22Rv1 (cell line): ENCODE data around the gene PLXNB1.
"Not testable (repeated sequence)": the region's sequence is repeated elsewhere in the genome, so short reads cannot be mapped to it uniquely, and the experiment has no call there.

Experiments
- H3K27ac ChIP-seq: fragments of 450-650 bp; 2 replicates; pipeline ENCODE4 v1.5.1; 2017
- ZFX ChIP-seq: fragments of 450-650 bp; IDR thresholded peaks from 2 replicates; pipeline ENCODE4 v1.6.1; 2017; ENCODE audit warnings: antibody characterized with exemption, borderline replicate concordance
- TF ChIP-seq, protein P1 (sequence below): fragments of 450-650 bp; IDR thresholded peaks from 2 replicates; pipeline ENCODE4 v1.5.1; 2017; ENCODE audit warnings: mild to moderate bottlenecking

The PLXNB1 gene

DNA sequence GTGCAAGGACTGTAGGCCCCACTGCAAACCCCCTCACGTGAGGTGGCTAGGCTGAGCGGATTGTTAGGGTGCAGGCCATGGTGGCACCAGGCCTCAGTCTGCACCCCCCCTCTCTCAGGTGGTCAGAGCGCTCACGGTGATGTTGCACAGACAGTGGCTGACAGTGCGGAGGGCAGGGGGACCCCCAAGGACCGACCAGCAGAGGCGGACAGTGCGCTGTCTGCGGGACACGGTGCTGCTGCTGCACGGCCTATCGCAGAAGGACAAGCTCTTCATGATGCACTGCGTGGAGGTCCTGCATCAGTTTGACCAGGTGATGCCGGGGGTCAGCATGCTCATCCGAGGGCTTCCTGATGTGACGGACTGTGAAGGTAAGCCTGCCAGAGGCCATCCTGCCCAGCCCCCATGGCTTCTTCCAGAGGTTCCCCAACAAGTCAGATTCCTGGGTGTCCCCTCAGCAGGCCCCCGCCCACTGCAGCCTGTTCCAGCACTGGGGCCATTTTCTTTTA lies 34.9 kb upstream of the PLXNB1 start:
- no peak for TF ChIP-seq ZFX
- TF ChIP-seq, protein P1, sequence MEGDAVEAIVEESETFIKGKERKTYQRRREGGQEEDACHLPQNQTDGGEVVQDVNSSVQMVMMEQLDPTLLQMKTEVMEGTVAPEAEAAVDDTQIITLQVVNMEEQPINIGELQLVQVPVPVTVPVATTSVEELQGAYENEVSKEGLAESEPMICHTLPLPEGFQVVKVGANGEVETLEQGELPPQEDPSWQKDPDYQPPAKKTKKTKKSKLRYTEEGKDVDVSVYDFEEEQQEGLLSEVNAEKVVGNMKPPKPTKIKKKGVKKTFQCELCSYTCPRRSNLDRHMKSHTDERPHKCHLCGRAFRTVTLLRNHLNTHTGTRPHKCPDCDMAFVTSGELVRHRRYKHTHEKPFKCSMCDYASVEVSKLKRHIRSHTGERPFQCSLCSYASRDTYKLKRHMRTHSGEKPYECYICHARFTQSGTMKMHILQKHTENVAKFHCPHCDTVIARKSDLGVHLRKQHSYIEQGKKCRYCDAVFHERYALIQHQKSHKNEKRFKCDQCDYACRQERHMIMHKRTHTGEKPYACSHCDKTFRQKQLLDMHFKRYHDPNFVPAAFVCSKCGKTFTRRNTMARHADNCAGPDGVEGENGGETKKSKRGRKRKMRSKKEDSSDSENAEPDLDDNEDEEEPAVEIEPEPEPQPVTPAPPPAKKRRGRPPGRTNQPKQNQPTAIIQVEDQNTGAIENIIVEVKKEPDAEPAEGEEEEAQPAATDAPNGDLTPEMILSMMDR = no peak
- H3K27ac ChIP-seq = peak overlapping the region; percentile 99

DNA sequence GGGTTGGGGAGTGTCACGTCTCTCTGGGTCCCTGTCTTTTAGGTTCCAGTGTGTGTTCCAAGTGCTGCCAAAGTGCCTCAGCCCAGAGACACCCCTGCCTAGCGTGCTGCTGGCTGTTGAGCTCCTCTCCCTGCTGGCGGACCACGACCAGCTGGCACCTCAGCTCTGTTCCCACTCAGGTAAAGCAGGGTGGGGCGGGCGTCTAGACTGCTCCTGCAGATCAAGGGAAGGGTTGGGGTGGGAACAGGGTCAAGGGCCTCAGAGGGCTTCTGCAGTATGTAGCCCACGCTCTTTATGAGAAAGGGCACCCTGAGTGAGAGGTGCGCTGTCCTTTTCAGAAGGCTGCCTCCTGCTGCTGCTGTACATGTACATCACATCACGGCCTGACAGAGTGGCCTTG lies 33.8 kb upstream of the PLXNB1 start:
- H3K27ac ChIP-seq = peak overlapping the region; percentile 99
- no peak for TF ChIP-seq ZFX
- TF ChIP-seq, protein P1 = no peak

DNA sequence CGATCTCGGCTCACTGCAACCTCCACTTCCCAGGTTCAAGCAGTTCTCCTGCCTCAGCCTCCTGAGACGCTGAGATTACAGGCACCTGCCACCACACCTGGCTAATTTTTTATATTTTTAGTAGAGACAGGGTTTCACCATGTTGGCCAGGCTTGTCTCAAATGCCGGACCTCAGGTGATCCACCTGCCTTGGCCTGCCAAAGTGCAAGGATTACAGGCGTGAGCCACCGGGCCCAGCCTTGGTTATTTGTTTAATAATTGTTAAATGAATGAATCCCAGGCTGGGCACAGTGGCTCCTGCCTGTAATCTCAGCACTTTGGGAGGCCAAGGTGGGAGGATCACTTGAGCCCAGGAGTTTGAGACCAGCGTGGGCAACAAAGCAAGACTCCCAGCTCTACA lies 31.9 kb upstream of the PLXNB1 start:
- H3K27ac ChIP-seq = not testable (repeated sequence)

DNA sequence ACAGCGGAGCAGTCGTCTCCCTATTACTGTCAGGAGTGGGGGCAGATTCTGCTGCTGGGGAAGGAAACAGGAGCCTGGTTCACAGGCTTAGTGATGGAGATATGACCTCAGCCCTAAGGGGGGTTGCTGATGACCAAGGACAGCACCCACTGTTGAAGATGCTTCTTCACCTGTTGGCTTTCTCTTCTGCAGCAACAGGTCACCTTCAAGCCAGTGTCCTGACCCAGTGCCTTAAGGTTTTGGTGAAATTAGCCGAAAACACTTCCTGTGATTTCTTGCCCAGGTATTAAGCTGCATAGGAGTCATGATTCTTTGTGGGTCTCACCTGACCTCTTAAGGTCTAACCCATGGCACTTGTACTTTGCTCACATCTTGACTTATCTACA lies 30.6 kb upstream of the PLXNB1 start:
- TF ChIP-seq, protein P1 = no peak
- TF ChIP-seq ZFX = no peak
- no peak overlapping the region for H3K27ac ChIP-seq

DNA sequence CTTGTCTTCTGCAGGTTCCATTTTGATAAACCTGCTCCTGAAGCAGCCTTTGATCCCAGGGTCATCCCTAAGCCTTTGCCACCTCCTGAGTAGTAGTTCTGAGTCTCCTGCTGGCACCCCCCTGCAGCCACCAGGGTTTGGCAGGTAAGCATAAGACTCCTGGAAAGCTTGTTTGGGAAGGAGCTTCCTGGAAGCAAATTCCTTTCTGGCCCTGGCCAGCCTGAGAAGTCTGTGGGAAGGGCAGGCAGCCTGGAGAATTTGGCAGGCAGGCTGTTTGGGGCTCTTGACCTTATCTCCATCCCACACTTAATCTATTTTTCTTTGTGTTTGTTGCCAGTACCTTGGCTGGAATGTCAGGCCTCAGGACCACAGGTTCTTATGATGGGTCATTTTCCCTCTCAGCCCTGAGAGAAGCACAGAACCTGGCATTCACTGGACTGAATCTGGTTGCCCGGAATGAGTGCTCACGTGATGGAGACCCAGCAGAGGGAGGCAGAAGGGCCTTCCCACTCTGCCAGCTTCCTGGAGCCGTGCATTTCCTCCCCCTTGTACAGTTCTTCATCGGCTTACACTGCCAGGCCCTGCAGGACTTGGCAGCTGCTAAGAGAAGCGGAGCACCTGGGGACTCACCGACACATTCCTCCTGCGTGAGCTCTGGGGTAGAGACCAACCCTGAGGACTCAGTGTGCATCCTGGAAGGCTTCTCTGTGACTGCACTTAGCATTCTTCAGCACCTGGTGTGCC lies 30.1 kb upstream of the PLXNB1 start:
- H3K27ac ChIP-seq = no peak overlapping the region
- TF ChIP-seq, protein P1 = no peak
- no peak for TF ChIP-seq ZFX

DNA sequence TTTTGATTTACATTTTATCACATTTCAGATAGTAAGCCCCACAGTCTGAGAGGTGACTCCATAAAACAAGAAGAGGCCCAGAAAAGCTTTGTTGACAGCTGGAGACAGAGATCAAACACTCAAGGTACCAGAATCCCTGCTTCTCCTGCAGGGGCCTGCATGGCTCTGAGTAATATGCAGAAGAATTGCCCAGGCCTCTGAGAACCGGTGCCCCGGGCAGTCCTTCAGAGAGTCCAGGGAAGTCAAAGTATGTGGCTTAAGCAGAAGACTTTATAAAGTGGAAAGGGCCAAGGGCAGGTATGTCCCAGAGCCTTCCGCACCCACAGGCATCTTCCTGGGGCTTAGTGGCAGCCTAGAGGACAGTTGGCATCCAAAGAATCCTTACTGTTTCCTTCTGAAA lies 29.4 kb upstream of the PLXNB1 start:
- TF ChIP-seq, protein P1 = no peak
- TF ChIP-seq ZFX = no peak
- no peak overlapping the region for H3K27ac ChIP-seq

DNA sequence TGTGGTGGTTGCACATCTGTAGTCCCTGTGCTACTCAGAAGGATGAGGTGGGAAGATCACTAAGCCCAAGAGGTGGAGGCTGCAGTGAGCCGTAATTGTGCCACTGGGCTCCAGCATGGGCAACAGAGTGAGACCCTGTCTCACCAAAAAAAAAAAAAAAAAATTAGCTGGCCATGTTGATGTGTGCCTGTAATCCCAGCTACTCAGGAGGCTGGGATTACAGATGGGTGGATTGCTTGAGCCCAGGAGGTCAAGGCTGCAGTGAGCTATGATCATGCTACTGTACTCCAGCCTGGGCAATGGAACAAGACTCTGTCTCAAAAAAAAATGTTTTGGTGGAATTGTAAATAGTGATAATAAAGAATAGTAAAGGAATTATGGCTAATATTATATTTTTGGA lies 26.6 kb upstream of the PLXNB1 start:
- no peak overlapping the region for H3K27ac ChIP-seq
- TF ChIP-seq, protein P1 = no peak
- no peak for TF ChIP-seq ZFX

DNA sequence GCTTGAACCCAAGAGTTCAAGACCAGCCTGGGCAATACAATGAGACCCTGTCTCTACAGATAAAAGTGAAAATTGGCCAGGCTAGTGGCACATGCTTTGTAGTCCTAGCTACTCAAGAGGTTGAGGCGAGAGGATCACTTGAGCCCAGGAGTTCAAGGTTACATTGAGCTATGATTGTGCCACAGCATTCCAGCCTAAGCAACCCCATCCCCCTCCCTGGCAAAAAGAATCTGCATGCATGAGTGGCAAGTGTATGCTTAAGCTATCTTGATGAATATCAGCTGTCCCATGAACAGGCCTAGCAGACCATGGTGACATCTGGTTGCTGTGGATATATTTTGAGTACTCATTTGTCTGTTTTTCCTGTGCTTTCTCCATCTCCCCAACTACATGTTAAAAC lies 21.4 kb upstream of the PLXNB1 start:
- H3K27ac ChIP-seq = no peak overlapping the region

More for the DNA sequence above, 21.4 kb upstream of the PLXNB1 start:
- TF ChIP-seq ZFX = no peak
- TF ChIP-seq, protein P1 = no peak
